Activated naive CD8-positive, alpha-beta T cell treated with anti-CD3 and anti-CD28 coated beads, Interleukin-2, amount 10 ng/mL, durations not matched to agents 7 days and 5 days (primary cell): ENCODE results near the gene PHKG2. TPM values are rescaled to one million over a fixed set of nuclear protein-coding genes. Genes with fewer than 3 reads are reported as not detected.
A peak's percentile ranks its signal among the peaks of the same experiment; 100 is the strongest.

ENCODE experiments used
- ATAC-seq: fragments of 150-1000 bp; cut with Tn5 transposase; one replicate; pipeline ENCODE4 v1.10.0; 2021; ENCODE audit warnings: low read depth, moderate library complexity
- POLR2A ChIA-PET: fragments of 350-600 bp; sonication (Branson Sonifier 250); formaldehyde crosslinking; loops from one replicate; lab custom pipeline; 2021; ENCODE audit warnings: antibody characterized with exemption; lab: Charles Lee
- DNase-seq: peaks from one replicate; pipeline ENCODE4 v3.0.0; 2021
- H3K27ac Mint-ChIP-seq: one replicate; pipeline ENCODE4 v1.8.0; 2022; ENCODE audit warnings: mild to moderate bottlenecking, mixed read lengths
- H3K27me3 Mint-ChIP-seq: one replicate; pipeline ENCODE4 v1.8.0; 2022; ENCODE audit warnings: mild to moderate bottlenecking, moderate library complexity, mixed read lengths
- H3K36me3 Mint-ChIP-seq: one replicate; pipeline ENCODE4 v1.8.0; 2021; ENCODE audit warnings: mild to moderate bottlenecking, mixed read lengths
- H3K4me1 Mint-ChIP-seq: one replicate; pipeline ENCODE4 v1.8.0; 2021; ENCODE audit warnings: mixed read lengths
- H3K4me3 Mint-ChIP-seq: one replicate; pipeline ENCODE4 v1.8.0; 2022; ENCODE audit warnings: mild to moderate bottlenecking, moderate library complexity, mixed read lengths
- H3K9me3 Mint-ChIP-seq: one replicate; pipeline ENCODE4 v1.8.0; 2021; ENCODE audit warnings: mixed read lengths
- total RNA-seq, 2 experiments: library from RNA; stranded (reverse); gene quantifications; one replicate each; pipeline ENCODE4 v1.2.3, GENCODE V29; 2021

Gene PHKG2
- total RNA-seq, 2 experiments from 2014 or later = 48.2 to 48.9 TPM

DNA sequence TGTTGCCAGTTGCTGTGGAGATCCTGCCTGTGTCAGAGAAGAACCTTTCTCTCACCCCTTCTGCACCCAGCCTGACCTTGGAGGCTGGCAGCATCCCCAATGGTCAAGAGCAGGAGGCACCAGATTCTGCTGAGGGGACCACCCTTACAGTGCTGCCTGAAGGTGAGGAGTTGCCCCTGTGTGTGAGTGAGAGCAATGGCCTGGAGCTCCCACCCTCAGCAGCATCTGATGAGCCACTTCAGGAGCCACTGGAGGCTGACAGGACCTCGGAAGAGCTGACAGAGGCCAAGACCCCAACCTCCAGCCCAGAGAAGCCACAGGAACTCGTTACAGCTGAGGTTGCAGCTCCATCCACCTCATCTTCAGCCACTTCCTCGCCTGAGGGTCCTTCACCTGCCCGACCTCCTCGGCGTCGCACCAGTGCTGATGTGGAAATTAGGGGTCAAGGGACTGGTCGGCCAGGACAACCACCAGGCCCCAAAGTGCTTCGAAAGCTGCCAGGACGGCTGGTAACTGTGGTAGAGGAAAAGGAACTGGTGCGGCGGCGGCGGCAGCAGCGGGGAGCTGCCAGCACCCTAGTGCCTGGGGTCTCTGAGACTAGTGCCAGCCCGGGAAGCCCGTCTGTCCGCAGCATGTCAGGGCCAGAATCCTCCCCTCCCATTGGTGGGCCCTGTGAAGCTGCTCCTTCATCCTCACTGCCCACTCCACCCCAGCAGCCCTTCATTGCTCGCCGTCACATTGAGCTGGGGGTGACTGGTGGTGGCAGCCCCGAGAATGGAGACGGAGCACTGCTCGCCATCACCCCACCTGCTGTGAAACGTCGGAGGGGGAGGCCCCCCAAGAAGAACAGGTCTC lies 10.2 kb upstream of the PHKG2 start:
- no peak for DNase-seq
- peaks cover 3% of the 10 kb centered on the region for H3K4me1 Mint-ChIP-seq
- POLR2A ChIA-PET = interaction anchor here (1.3 to 1.5 kb wide), 2 partner anchors 10 kb away, joined by 4 to 5 read pairs; partner anchors contain the start of gene PHKG2
- H3K36me3 Mint-ChIP-seq = peaks cover 24% of the 10 kb centered on the region
- no peak overlapping the region for H3K27ac Mint-ChIP-seq
- no peak for ATAC-seq
- no peaks in the 10 kb centered on the region for H3K27me3 Mint-ChIP-seq
- H3K4me3 Mint-ChIP-seq = no peak overlapping the region
- no peaks in the 10 kb centered on the region for H3K9me3 Mint-ChIP-seq

DNA sequence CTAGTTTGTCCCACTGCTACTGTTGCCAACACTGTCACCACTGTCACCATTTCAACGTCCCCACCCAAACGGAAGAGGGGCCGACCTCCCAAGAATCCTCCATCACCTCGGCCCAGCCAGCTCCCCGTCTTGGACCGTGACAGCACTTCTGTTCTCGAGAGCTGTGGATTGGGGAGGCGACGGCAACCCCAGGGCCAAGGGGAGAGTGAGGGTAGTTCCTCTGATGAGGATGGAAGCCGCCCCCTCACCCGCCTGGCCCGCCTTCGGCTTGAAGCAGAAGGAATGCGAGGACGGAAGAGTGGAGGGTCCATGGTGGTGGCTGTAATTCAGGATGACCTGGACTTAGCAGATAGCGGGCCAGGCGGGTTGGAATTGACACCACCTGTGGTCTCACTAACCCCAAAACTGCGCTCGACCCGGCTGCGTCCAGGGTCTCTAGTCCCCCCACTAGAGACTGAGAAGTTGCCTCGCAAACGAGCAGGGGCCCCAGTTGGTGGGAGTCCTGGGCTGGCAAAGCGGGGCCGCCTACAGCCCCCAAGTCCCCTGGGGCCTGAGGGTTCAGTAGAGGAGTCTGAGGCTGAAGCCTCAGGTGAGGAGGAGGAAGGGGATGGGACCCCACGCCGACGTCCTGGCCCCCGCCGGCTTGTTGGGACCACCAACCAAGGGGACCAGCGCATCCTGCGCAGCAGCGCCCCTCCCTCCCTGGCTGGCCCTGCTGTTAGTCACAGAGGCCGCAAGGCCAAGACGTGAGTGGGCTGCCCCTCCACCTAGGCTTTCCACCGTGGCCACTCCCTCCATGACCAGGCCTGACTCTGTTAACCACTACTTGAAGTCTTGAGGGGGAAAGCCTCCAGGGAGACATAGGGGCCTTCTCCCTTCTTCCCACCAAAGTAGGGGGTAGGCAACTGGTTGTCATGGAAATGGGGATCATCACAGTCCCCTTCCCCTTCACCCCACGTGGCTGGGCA lies 9.0 kb upstream of the PHKG2 start:
- Mint-ChIP-seq H3K27me3 (no peaks in the 10 kb centered on the region), H3K4me3 (no peak overlapping the region), H3K9me3 (no peaks in the 10 kb centered on the region), H3K36me3 (peaks cover 18% of the 10 kb centered on the region), H3K4me1 (peaks cover 3% of the 10 kb centered on the region), H3K27ac (peak overlapping the region; percentile 63)
- DNase-seq (no peak), ATAC-seq (no peak)
- POLR2A ChIA-PET = interaction anchor here (1.3 kb wide), 1 partner anchor 9 kb away, joined by 4 read pairs; the partner anchor contains the start of gene PHKG2

- Mint-ChIP-seq H3K9me3 (no peaks in the 10 kb centered on the region), H3K27ac (peak overlapping the region; percentile 3), H3K4me3 (no peak overlapping the region), H3K36me3 (peaks cover 21% of the 10 kb centered on the region), H3K4me1 (peaks cover 3% of the 10 kb centered on the region), H3K27me3 (no peaks in the 10 kb centered on the region)
- ATAC-seq (no peak), DNase-seq (no peak)
- POLR2A ChIA-PET = no interaction called here
Measured at GRCh38 chr16:30740364-30741251, 7.6 kb upstream of the PHKG2 start.

DNA sequence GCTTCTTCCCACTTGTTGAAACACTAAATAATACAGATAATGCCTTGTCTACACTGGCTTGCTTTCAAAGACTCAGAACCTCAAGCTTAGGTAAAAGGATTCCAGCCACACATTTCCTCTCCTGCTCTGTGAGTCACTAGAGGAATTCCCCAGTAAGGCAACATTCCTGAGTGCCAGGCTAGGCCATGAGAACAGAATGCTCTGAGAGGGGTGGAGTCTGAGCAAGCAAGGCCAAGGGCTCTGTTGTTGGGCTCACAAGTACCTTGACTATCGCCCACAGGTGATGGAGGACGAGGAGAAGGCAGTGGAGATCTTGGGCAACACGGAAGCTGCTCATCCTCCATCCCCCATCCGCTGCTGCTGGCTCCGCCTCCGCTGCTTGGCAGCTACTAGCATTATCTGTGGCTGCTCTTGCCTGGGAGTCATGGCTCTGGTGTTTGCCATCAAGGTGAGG lies 6.7 kb upstream of the PHKG2 start:
- DNase-seq = no peak
- H3K27ac Mint-ChIP-seq = no peak overlapping the region
- no peak for ATAC-seq
- peaks cover 17% of the 10 kb centered on the region for H3K36me3 Mint-ChIP-seq
- peaks cover 3% of the 10 kb centered on the region for H3K4me1 Mint-ChIP-seq
- no peaks in the 10 kb centered on the region for H3K27me3 Mint-ChIP-seq
- no peak overlapping the region for H3K4me3 Mint-ChIP-seq
- POLR2A ChIA-PET = no interaction called here
- H3K9me3 Mint-ChIP-seq = no peaks in the 10 kb centered on the region

DNA sequence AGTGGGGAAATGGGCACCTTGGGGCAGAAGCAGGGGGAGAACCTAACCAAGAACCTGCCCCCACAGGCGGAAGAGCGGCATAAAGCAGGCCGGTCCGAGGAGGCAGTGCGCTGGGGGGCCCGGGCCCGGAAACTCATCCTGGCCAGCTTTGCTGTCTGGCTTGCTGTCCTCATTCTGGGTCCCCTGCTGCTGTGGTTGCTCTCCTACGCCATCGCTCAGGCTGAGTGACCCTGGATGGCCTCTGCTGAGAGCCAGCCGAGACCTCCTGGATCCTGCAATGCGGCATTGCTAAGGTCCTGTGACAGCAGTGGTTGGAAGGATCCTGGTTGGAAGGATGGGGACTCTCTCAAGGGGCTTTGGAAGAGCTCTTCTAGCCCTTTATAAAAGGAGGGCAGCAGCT lies 4.5 kb upstream of the PHKG2 start:
- H3K4me1 Mint-ChIP-seq = peaks cover 13% of the 10 kb centered on the region
- POLR2A ChIA-PET = interaction anchor here (1.0 kb wide), 1 partner anchor 11 kb away, joined by 3 read pairs; no protein-coding TSS in a partner anchor
- peak overlapping the region; percentile 5 for H3K27ac Mint-ChIP-seq
- H3K36me3 Mint-ChIP-seq = peaks cover 17% of the 10 kb centered on the region
- no peak overlapping the region for H3K4me3 Mint-ChIP-seq
- H3K27me3 Mint-ChIP-seq = no peaks in the 10 kb centered on the region
- H3K9me3 Mint-ChIP-seq = no peaks in the 10 kb centered on the region
- DNase-seq = no peak
- ATAC-seq = no peak

DNA sequence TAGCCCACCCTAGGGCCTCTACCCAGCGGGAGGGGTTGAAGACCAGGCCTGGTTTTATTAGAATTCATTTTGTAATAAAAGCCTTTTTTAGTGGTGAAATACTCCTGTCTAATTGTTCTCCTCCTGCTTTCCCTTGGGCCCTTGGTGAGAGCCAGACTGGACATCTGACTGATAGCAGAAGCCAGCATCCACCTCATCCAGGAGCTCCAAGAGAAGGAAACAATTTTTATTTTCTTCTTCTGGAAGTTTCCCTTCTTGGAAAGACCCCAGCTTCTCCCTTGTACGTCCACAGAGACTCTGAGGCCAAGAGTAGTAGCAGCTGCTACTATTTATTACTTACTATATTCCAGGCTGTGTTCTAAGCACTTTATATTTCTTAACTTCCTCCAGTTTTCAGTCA lies 4.0 kb upstream of the PHKG2 start:
- Mint-ChIP-seq H3K36me3 (peaks cover 19% of the 10 kb centered on the region), H3K9me3 (no peaks in the 10 kb centered on the region), H3K27me3 (no peaks in the 10 kb centered on the region), H3K4me3 (no peak overlapping the region), H3K4me1 (peaks cover 15% of the 10 kb centered on the region), H3K27ac (no peak overlapping the region)
- POLR2A ChIA-PET = interaction anchor here (1.0 kb wide), 1 partner anchor 12 kb away, joined by 3 read pairs; no protein-coding TSS in a partner anchor
- ATAC-seq (no peak), DNase-seq (no peak)

DNA sequence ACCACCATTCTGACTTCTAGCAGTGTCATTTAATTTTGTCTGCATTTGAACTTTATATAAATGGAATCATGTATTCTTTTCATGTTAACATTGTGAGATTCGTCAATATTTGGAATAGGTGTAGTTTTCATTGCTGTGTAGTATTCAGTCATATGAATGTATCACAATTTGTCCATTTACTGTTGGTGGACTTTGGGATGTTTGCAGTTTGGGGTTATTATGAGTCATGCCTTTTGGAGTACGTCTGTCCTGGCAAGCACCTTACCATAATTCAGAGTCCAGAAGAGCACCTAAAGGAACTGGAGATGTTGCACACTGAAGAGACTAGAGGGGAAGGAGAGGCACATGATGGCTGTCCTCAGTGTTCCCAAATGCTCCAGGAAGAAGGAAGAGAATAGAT lies 3.1 kb upstream of the PHKG2 start:
- POLR2A ChIA-PET = no interaction called here
- peaks cover 22% of the 10 kb centered on the region for H3K36me3 Mint-ChIP-seq

DNA sequence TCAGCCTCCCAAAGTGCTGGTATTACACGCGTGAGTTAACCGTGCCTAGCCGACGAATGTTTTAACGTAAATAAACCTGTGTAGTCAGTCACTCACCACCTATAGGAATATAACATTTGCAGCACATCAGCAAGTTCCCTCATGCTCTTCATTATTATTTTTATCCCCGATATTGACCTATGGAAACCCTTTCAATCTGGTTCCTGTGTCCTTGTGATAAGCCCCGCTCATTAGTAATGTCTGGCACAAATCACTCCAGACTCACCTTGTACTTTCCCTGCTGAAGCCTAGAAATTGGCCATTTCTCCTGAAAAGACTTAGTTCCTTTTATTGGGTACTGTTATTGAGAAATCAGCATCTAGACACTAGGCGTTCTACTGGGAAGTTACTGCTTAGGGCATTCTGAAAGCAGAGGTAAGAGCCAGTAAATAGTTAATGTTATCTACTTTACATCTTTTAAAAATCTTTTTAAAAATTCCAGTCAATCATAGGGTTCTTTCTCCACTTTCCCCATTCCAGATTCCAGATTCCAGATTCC lies 1.5 kb upstream of the PHKG2 start:
- Mint-ChIP-seq H3K27me3 (no peaks in the 10 kb centered on the region), H3K4me3 (no peak overlapping the region), H3K36me3 (peaks cover 23% of the 10 kb centered on the region), H3K9me3 (no peaks in the 10 kb centered on the region), H3K4me1 (peaks cover 20% of the 10 kb centered on the region), H3K27ac (peak overlapping the region; percentile 91)
- POLR2A ChIA-PET = interaction anchor here (2.0 to 2.4 kb wide), 2 partner anchors 14 to 49 kb away, joined by 12 to 15 read pairs; partner anchors contain the start of genes CFAP119 and SRCAP
- DNase-seq (no peak), ATAC-seq (no peak)

More for the DNA sequence above, 3.1 kb upstream of the PHKG2 start:
- Mint-ChIP-seq H3K9me3 (no peaks in the 10 kb centered on the region), H3K4me1 (peaks cover 22% of the 10 kb centered on the region), H3K4me3 (no peak overlapping the region), H3K27me3 (no peaks in the 10 kb centered on the region), H3K27ac (peak overlapping the region; percentile 7)
- DNase-seq (no peak), ATAC-seq (no peak)

DNA sequence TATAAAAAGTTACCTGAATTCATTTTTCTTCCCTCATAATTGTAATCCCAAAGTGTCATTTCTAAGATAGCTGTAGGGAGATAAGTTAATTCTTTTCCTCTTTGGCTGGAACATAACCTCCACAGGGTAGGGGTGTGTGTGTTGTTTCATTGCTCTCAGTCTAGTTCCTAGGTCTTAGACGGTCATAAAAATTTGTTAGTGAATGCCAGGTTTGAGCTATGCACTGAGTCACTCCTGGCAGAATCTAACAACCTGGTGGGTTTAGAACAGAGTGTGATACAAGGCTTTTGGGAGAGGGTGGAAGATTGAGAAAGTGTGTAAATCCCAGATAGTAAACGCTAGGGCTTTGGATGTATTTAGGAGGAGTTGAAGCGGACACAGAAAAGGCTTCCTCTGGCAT lies 894 bp upstream of the PHKG2 start:
- H3K36me3 Mint-ChIP-seq = peaks cover 20% of the 10 kb centered on the region
- DNase-seq = no peak
- no peak for ATAC-seq

GRCh38 chr16:30748634-30749445 lies 615 bp downstream of the PHKG2 start:
- Mint-ChIP-seq H3K9me3 (no peaks in the 10 kb centered on the region), H3K27ac (peak overlapping the region; percentile 95), H3K27me3 (no peaks in the 10 kb centered on the region), H3K4me1 (peaks cover 20% of the 10 kb centered on the region), H3K36me3 (peaks cover 25% of the 10 kb centered on the region), H3K4me3 (peak overlapping the region; percentile 94)
- ATAC-seq (peak; percentile 28), DNase-seq (no peak)
- POLR2A ChIA-PET = interaction anchor here (0.6 to 2.4 kb wide), 19 partner anchors 10 to 563 kb away, joined by 3 to 15 read pairs (median 4); partner anchors contain the start of genes CFAP119, FBRS, RNF40 and SRCAP

More for the DNA sequence above, 894 bp upstream of the PHKG2 start:
- H3K27ac Mint-ChIP-seq = peak overlapping the region; percentile 91
- H3K27me3 Mint-ChIP-seq = no peaks in the 10 kb centered on the region
- POLR2A ChIA-PET = interaction anchor here (0.7 to 2.4 kb wide), 15 partner anchors 11 to 561 kb away, joined by 3 to 15 read pairs (median 5); partner anchors contain the start of genes CFAP119, FBRS, RNF40 and SRCAP
- H3K4me3 Mint-ChIP-seq = peak overlapping the region; percentile 94
- no peaks in the 10 kb centered on the region for H3K9me3 Mint-ChIP-seq
- H3K4me1 Mint-ChIP-seq = peaks cover 20% of the 10 kb centered on the region

DNA sequence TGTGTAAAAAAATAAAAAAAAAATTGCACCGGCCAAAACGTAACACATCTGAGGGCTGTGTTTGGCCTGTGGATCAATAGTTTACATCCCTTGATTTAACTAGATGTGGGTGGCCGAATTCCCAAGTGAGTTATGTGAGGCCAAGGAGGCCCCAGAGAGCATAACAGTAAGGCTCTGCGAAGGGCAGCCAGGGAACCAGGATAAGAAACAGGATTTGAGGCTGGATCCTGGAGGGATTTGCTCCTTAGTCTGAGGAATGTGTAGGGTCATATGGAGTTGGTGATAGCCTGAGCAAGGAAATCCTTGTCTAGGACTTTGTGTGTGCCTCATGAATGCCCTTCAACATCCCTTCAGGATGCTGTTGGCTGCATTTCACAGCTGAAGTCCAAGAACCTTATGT lies 2.0 kb downstream of the PHKG2 start:
- ATAC-seq (no peak), DNase-seq (no peak)
- Mint-ChIP-seq H3K4me1 (peaks cover 20% of the 10 kb centered on the region), H3K4me3 (no peak overlapping the region), H3K27ac (peak overlapping the region; percentile 65), H3K9me3 (no peaks in the 10 kb centered on the region), H3K27me3 (no peaks in the 10 kb centered on the region), H3K36me3 (peaks cover 24% of the 10 kb centered on the region)
- POLR2A ChIA-PET = interaction anchor here (1.6 kb wide), 1 partner anchor 64 kb away, joined by 5 read pairs; no protein-coding TSS in a partner anchor
